Stimulated activated CD8-positive, alpha-beta memory T cell treated with anti-CD3 and anti-CD28 coated beads, Interleukin-12 subunit alpha, Interleukin-12 subunit beta, amount 100 ng/mL, for 4 hours (primary cell): ENCODE measurements around the gene CYP17A1.
"Not testable (repeated sequence)": the region's sequence is repeated elsewhere in the genome, so short reads cannot be mapped to it uniquely, and the experiment has no call there.

Experiments used
- DNase-seq: peaks from one replicate; pipeline ENCODE4 v3.0.0-alpha.2; 2020; ENCODE audit warnings: low read depth

The CYP17A1 gene

GRCh38 chr10:102837230-102837721 lies at the start of gene CYP17A1:
Gene CYP17A1, minus strand, starts transcription at chr10:102837413. Its CDS starts 52 bp downstream, at chr10:102837361.
- no peak for DNase-seq

GRCh38 chr10:102880256-102880655 lies 43.0 kb upstream of the CYP17A1 start:
- no peak for DNase-seq

- DNase-seq, result no peak
These were observed 41.4 kb upstream of the CYP17A1 start for GRCh38 chr10:102878629-102879028.

- no peak for DNase-seq
These were observed 39.5 kb upstream of the CYP17A1 start for GRCh38 chr10:102876747-102877153.

GRCh38 chr10:102872163-102872562 lies 35.0 kb upstream of the CYP17A1 start:
- DNase-seq, result no peak

GRCh38 chr10:102870221-102870620 lies 33.0 kb upstream of the CYP17A1 start:
- DNase-seq, result no peak

- no peak for DNase-seq
These were observed 32.3 kb upstream of the CYP17A1 start, which contains the start of gene AS3MT for GRCh38 chr10:102869258-102870198. Gene AS3MT, plus strand, starts transcription at chr10:102869470. Its CDS starts 123 bp downstream, at chr10:102869593.

- DNase-seq, result no peak
These were observed 31.7 kb upstream of the CYP17A1 start for GRCh38 chr10:102868911-102869257.

GRCh38 chr10:102865620-102866019 lies 28.4 kb upstream of the CYP17A1 start:
- DNase-seq, result no peak

GRCh38 chr10:102863660-102864059 lies 26.4 kb upstream of the CYP17A1 start:
- no peak for DNase-seq

GRCh38 chr10:102859911-102860310 lies 22.7 kb upstream of the CYP17A1 start:
- DNase-seq, result no peak

GRCh38 chr10:102856758-102857424 lies 19.7 kb upstream of the CYP17A1 start:
- DNase-seq, result no peak

- DNase-seq, result not testable (repeated sequence)
These were observed 18.7 kb upstream of the CYP17A1 start for GRCh38 chr10:102855731-102856436.

GRCh38 chr10:102853237-102853636 lies 16.0 kb upstream of the CYP17A1 start:
- not testable (repeated sequence) for DNase-seq

GRCh38 chr10:102850025-102850518 lies 12.9 kb upstream of the CYP17A1 start:
- DNase-seq, result no peak

- no peak for DNase-seq
These were observed 8.2 kb upstream of the CYP17A1 start for GRCh38 chr10:102845352-102845902.

- not testable (repeated sequence) for DNase-seq
These were observed 7.1 kb upstream of the CYP17A1 start for GRCh38 chr10:102844190-102844776.

- not testable (repeated sequence) for DNase-seq
These were observed 5.9 kb upstream of the CYP17A1 start for GRCh38 chr10:102843139-102843538.

GRCh38 chr10:102841827-102842345 lies 4.7 kb upstream of the CYP17A1 start:
- DNase-seq, result no peak

GRCh38 chr10:102838276-102838927 lies 1.2 kb upstream of the CYP17A1 start:
- DNase-seq, result not testable (repeated sequence)
